Globus pallidus (tissue), 1 donor: ENCODE data around the gene NME3.

Source experiments
- DNase-seq: peaks from one replicate; pipeline ENCODE4 v3.0.0-alpha.2; 2015; ENCODE audit warnings: low spot score

The NME3 gene

GRCh38 chr16:1793578-1794220 lies 22.4 kb upstream of the NME3 start, which contains the start of gene IGFALS:
Gene IGFALS, minus strand, starts transcription at chr16:1793705. Its CDS starts 53 bp downstream, at chr16:1793652.
- no peak for DNase-seq

DNA sequence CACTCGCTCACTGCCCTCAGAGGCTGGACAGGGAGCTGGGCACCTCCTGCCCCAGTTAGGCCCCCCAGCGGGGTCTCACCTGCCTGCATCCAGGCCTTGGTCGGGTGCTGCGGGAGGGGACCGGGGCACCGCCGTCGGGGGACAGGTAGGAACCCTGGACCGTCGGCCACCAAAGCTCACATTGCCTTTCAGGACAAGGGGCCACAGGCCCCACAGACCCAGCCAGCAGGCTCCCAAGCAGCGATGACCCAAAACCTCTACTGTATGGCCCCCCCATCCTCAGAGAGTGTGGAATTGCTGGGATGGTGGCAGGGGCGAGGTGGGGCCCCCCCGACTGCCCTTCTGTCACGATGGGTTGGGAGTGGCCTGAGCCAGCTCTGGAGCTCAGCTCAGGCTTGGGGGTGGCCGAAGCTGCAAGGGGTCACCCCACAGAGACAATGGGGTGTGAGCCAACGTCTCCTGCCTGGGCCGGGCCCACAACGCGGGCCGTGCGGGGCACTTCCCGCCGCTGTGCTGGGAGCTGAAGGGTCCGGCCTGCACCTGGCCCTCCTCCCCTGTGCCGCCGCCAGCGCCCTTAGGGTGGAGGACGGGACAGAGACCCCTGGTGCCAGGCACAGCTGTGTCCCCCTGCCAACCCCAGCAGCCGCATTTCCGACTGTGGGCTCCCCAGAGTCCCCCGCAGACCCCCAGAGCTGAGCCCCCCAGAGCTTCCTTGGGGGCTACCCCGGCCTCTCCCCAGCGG lies 21.7 kb upstream of the NME3 start:
- no peak for DNase-seq

DNA sequence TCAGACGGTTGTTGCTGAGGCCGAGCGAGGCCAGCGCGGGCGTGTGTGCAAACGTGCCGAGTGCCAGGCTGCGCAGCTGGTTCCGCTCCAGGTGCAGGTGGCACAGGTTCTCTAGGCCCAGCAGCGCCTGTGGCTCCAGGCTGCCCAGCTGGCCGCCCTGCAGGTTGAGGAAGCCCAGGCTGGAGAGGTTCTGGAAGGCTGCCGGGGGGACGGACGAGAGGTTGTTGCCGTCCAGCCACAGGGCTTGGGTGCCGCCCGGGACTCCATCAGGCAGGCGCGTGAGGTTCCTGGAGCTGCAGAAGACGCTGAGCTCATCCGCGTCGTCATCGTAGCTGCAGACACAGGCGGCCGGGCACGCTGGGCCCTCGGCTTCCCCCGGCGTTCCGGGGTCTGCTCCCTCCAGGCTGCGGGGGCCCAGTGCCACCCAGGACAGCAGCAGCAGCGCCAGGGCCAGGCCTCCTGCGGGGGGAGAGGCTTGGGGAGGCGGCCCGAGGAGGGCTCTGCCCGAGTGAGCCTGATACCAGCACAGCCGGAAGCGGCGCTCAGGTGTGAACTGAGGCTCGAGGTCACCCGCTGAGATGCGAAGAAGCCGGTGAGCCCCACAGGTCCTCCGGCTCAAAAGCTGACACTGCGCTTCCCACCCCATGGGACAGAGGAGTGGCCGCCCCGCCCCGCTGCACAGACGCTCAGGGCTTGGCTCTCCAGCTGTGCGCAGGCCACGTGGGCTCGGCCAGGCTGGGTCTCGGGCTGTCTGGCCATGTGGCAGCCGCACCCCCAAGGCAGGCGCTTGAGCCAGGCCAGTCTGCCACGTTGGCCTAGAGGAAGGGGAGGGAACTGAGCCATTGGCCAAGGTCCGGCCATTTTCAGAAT lies 20.8 kb upstream of the NME3 start:
- no peak for DNase-seq

- DNase-seq: no peak
Measured at GRCh38 chr16:1791256-1791942, 20.1 kb upstream of the NME3 start.

GRCh38 chr16:1790611-1791255 lies 19.4 kb upstream of the NME3 start:
- no peak for DNase-seq

- no peak for DNase-seq
Measured at GRCh38 chr16:1790261-1790610, 18.9 kb upstream of the NME3 start.

GRCh38 chr16:1789643-1790045 lies 18.3 kb upstream of the NME3 start:
- DNase-seq: no peak

DNA sequence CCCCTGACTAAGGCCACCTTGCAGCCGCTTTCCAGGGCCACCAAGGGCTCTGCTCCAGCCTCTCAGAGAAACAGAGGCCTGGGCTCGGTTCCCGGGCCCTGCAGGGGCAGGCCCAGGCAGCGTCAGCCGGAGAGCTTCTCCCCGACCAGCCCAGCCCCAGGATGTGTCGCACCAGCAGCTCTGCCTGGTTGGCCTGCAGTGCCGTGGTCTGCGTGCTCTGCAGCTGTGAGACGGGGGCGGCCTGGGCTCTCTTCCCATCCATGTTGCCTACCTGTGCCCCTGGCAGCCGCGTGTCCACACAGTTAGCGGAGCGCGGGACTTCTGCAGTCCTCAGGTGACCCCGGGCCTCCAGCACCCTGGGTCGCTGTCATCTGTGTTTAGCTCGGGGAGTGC lies 17.4 kb upstream of the NME3 start:
- DNase-seq: no peak

- no peak for DNase-seq
Measured at GRCh38 chr16:1788095-1788707, 16.9 kb upstream of the NME3 start.

DNA sequence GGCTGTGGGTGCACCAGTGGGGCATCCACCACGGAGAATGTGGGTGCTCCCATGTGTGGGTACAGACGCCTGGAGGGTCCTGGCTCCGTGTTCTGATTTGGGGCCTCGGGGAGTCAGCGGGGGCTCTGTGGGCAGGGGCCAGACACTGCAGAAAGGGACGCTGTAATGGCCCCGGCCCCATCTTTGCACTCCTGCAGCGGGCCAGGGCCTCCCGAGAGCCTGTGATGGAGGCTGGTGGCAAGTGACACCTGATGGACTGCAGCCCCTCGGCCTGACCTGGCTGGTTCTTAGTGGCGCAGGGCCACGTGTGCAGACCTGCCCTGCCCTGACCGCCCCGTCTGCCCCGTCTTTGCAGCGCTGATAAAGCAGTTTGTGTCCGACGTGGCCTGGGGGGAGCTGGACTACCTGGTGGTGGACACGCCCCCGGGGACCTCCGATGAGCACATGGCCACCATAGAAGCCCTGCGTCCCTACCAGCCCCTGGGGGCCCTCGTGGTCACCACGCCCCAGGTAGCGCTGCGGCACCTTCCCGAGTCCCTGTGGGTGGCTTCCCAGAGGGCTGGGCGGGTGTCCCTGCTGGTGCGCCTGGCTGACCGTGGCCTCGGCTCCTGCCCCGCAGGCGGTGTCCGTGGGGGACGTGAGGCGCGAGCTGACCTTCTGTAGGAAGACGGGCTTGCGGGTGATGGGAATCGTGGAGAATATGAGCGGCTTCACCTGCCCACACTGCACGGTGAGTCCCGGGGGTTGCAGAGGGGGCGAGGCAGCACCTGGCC lies 16.2 kb upstream of the NME3 start:
- no peak for DNase-seq

GRCh38 chr16:1787056-1787321 lies 15.6 kb upstream of the NME3 start:
- DNase-seq: no peak

DNA sequence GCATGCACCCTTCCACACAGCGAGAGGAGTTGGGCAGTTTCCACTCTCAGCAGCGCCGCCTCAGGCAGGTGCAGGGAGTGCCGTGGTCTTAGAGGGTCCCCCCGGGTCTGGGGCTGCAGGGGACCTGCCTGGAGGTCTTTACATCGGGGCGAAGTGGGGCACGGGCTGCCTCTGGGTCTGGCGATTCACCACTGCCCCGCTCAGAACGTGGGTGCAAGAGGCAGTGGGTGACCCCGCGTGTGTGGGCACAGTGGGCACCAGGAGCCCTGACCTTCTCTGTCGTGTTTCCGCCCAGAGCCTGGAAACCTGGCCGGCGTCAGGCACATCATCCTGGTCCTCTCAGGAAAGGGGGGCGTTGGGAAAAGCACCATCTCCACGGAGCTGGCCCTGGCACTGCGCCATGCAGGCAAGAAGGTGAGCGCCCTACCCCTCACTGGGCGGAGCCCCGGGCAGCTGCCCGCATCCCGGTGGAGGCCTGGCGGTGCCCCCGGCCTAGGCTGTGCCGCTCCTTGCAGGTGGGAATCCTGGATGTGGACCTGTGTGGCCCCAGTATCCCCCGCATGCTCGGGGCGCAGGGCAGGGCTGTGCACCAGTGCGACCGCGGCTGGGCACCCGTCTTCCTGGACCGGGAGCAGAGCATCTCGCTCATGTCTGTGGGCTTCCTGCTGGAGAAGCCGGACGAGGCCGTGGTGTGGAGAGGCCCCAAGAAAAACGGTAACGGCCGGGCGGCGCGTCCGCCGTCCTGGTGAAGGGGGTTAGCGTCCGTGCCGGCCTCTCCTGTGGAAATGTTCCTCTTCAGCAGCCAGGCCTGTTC lies 15.1 kb upstream of the NME3 start:
- DNase-seq: no peak

- DNase-seq: no peak
Measured at GRCh38 chr16:1785846-1786170, 14.5 kb upstream of the NME3 start.

DNA sequence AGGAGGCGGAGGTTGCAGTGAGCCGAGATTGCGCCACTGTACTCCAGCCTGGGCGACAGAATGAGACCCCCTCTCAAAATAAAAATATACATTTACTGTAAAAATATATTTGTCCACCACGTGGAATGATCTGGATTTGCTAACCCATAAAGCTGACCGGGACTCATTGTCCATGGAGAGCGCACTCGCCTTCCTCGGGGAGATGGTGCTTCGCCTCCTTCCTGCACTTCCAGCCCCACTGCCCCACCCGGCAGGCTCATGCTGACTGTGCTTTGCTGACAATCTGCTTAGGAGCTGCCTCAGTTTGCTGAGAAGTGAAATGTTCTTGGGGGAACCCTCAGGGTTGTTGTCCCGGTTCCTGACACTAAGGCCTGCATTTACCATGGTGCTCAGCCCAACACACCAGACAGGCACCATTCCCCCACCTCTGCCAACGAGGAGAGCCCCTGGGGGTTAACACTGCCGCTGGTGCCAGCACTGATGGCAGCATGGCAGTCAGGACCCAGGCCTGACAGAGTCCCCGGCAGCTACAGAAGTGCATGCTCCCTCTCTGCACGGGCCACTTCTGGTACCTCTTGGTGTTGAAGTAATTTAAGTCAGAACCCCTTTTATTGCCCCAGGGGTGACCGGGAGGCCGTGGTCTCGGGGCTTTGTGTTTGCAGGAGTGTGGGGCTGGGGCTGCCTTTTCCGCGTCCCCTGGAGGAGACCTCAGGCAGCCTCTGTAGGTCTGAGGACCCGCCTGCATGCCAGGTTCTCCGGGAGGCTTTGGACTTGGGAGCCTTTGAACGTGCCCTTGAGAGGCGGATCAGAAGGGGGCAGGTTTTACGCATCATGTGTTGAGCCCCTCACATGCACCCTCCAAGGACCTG lies 13.9 kb upstream of the NME3 start:
- no peak for DNase-seq

- peak; percentile 100 for DNase-seq
Measured at GRCh38 chr16:1782408-1783264, 11.3 kb upstream of the NME3 start, which contains the start of the genes NUBP2 and SPSB3. Gene NUBP2, plus strand, starts transcription at chr16:1782960. Its CDS starts 61 bp downstream, at chr16:1783021. Gene SPSB3, minus strand, starts transcription at chr16:1782571. Its CDS starts 1,088 bp downstream, at chr16:1781483.

- no peak for DNase-seq
Measured at GRCh38 chr16:1781758-1782407, 10.5 kb upstream of the NME3 start.

- no peak for DNase-seq
Measured at GRCh38 chr16:1781254-1781653, 9.9 kb upstream of the NME3 start.
